Stimulated activated CD4-positive, alpha-beta T cell treated with anti-CD3 and anti-CD28 coated beads, Interleukin-15, amount 100 ng/mL, for 24 hours (primary cell): ENCODE results near the gene RPS21.
"Not testable (repeated sequence)": the region's sequence is repeated elsewhere in the genome, so short reads cannot be mapped to it uniquely, and the experiment has no call there.

Experiments used
- DNase-seq: peaks from one replicate; pipeline ENCODE4 v3.0.0-alpha.2; 2020

Gene RPS21

GRCh38 chr20:62413025-62413570, 26.2 kb downstream of the RPS21 start:
- DNase-seq, result no peak

- DNase-seq, result no peak
Measured at GRCh38 chr20:62413896-62414481, 27.1 kb downstream of the RPS21 start.

- DNase-seq, result no peak
Measured at GRCh38 chr20:62415354-62416111, 28.6 kb downstream of the RPS21 start.

- no peak for DNase-seq
Measured at GRCh38 chr20:62416651-62417637, 30.0 kb downstream of the RPS21 start.

- no peak for DNase-seq
Measured at GRCh38 chr20:62417981-62418708, 31.2 kb downstream of the RPS21 start.

- DNase-seq, result no peak
Measured at GRCh38 chr20:62418709-62419487, 32.0 kb downstream of the RPS21 start.

GRCh38 chr20:62419759-62420158, 32.9 kb downstream of the RPS21 start:
- DNase-seq, result no peak

GRCh38 chr20:62420846-62421715, 34.2 kb downstream of the RPS21 start:
- DNase-seq, result no peak

- no peak for DNase-seq
Measured at GRCh38 chr20:62421716-62421990, 34.8 kb downstream of the RPS21 start.

GRCh38 chr20:62422636-62423325, 35.9 kb downstream of the RPS21 start:
- no peak for DNase-seq

GRCh38 chr20:62423326-62423706, 36.4 kb downstream of the RPS21 start:
- no peak for DNase-seq

- no peak for DNase-seq
Measured at GRCh38 chr20:62424249-62425107, 37.6 kb downstream of the RPS21 start.

- no peak for DNase-seq
Measured at GRCh38 chr20:62425281-62426058, 38.6 kb downstream of the RPS21 start.

- not testable (repeated sequence) for DNase-seq
Measured at GRCh38 chr20:62426059-62426348, 39.1 kb downstream of the RPS21 start.

GRCh38 chr20:62426699-62427131, 39.8 kb downstream of the RPS21 start:
- no peak for DNase-seq

GRCh38 chr20:62427172-62428001, 40.5 kb downstream of the RPS21 start, which contains the start of gene RBBP8NL:
RBBP8NL (minus strand) TSS chr20:62427539; CDS start chr20:62419647, 7,892 bp downstream.
- DNase-seq, result no peak

GRCh38 chr20:62428002-62428372, 41.1 kb downstream of the RPS21 start:
- DNase-seq, result no peak
